SK-N-SH (cell line): Measurements from ENCODE around the gene PRX. TPM values are rescaled to one million over a fixed set of nuclear protein-coding genes. Genes with fewer than 3 reads are reported as not detected.

ENCODE experiments used
- CTCF ChIA-PET: fragments of 300-600, 350-600 bp; formaldehyde crosslinking; extraction: SDS; loops from one replicate; lab custom pipeline; 2021; lab: Yijun Ruan, JAX
- POLR2A ChIA-PET: fragments of 350-600 bp; sonication (Branson Sonifier 250); formaldehyde crosslinking; extraction: SDS; loops from one replicate; lab custom pipeline; 2020; ENCODE audit warnings: antibody characterized with exemption, inconsistent platforms; lab: Yijun Ruan, JAX
- DNase-seq: peaks from one replicate; pipeline ENCODE4 v3.0.0; 2012
- H2AFZ ChIP-seq: fragments of 200-600 bp; sonication (generic); 2 replicates; pipeline ENCODE4 v1.8.1; 2016; ENCODE audit warnings: antibody characterized with exemption, mild to moderate bottlenecking, low read depth
- H3F3A ChIP-seq: fragments of 200-600 bp; sonication (generic); replicated peaks from 2 replicates; pipeline ENCODE3; 2016; ENCODE audit warnings: antibody characterized with exemption, mild to moderate bottlenecking; ENCODE audit not compliant: insufficient read depth
- H3K27ac ChIP-seq, 2 experiments: fragments of 200-500 bp in 1 of 2; fragments of 200-600 bp in 1 of 2; sonication (Bioruptor generic) in 1 of 2; sonication (generic), shearing (Covaris generic) in 1 of 2; 2 replicates each; pipeline versions ENCODE4 v1.5.1 to v1.6.1; 2014 to 2016; ENCODE audit warnings: low read depth in 2 of 2, inconsistent platforms in 1 of 2, low read length in 1 of 2, mild to moderate bottlenecking in 1 of 2, mixed read lengths in 1 of 2
- H3K27me3 ChIP-seq: fragments of 200-600 bp; sonication (generic), shearing (Covaris generic); 2 replicates; pipeline ENCODE4 v1.6.1; 2016; ENCODE audit warnings: mixed run types; ENCODE audit not compliant: insufficient read depth
- H3K36me3 ChIP-seq, 2 experiments: fragments of 200-500 bp in 1 of 2; fragments of 200-600 bp in 1 of 2; sonication (Bioruptor generic) in 1 of 2; sonication (generic) in 1 of 2; replicated peaks in 1 of 2; 2 replicates each; pipeline versions ENCODE3 to v1.5.1; 2014 to 2016; ENCODE audit warnings: low read length in 1 of 2, mild to moderate bottlenecking in 1 of 2; ENCODE audit not compliant: insufficient read depth in 2 of 2, control insufficient read depth in 1 of 2
- H3K4me1 ChIP-seq, 2 experiments: fragments of 200-500 bp in 1 of 2; fragments of 200-600 bp in 1 of 2; sonication (Bioruptor generic) in 1 of 2; sonication (generic), shearing (Covaris generic) in 1 of 2; 2 replicates each; pipeline versions ENCODE4 v1.5.1 to v1.6.1; 2014 to 2016; ENCODE audit warnings: low read depth in 1 of 2, low read length in 1 of 2, mixed run types in 1 of 2; ENCODE audit not compliant: insufficient read depth in 2 of 2, control insufficient read depth in 1 of 2
- H3K4me2 ChIP-seq: fragments of 200-600 bp; sonication (generic), shearing (Covaris generic); 2 replicates; pipeline ENCODE4 v1.6.1; 2017; ENCODE audit warnings: mixed run types
- H3K4me3 ChIP-seq, 2 experiments: fragments of 200-500 bp in 1 of 2; fragments of 200-600 bp in 1 of 2; sonication (Bioruptor generic) in 1 of 2; sonication (generic), shearing (Covaris generic) in 1 of 2; 2 replicates each; pipeline versions ENCODE4 v1.5.1 to v1.8.1; 2014 to 2016; ENCODE audit warnings: low read depth in 2 of 2, inconsistent platforms in 1 of 2, low read length in 1 of 2, mild to moderate bottlenecking in 1 of 2, mixed read lengths in 1 of 2, moderate library complexity in 1 of 2
- H3K79me2 ChIP-seq: fragments of 200-600 bp; sonication (generic); 2 replicates; pipeline ENCODE4 v1.8.1; 2017; ENCODE audit warnings: mild to moderate bottlenecking; ENCODE audit not compliant: insufficient read depth
- H3K9ac ChIP-seq: fragments of 200-600 bp; sonication (generic); 2 replicates; pipeline ENCODE4 v1.6.1; 2017; ENCODE audit warnings: mixed run types
- H3K9me2 ChIP-seq: fragments of 200-600 bp; sonication (generic); 2 replicates; pipeline ENCODE4 v1.6.1; 2017; ENCODE audit warnings: mixed run types
- H3K9me3 ChIP-seq: fragments of 200-600 bp; sonication (generic); 2 replicates; pipeline ENCODE4 v1.6.1; 2017; ENCODE audit warnings: mixed run types, mild to moderate bottlenecking, moderate library complexity
- H4K20me1 ChIP-seq: fragments of 200-600 bp; sonication (generic); 2 replicates; pipeline ENCODE4 v1.6.1; 2017; ENCODE audit warnings: mild to moderate bottlenecking, mixed run types; ENCODE audit not compliant: insufficient read depth
- EP300 ChIP-seq, 2 experiments: IDR thresholded peaks; 2 replicates each; pipeline versions ENCODE4 v1.4.0 to v1.6.1; 2012; ENCODE audit warnings: borderline replicate concordance in 1 of 2, low read depth in 1 of 2, low read length in 1 of 2
- FOXJ3 ChIP-seq: sonication (generic); formaldehyde crosslinking; IDR thresholded peaks from 2 replicates; pipeline ENCODE4 v1.5.1; 2020; ENCODE audit warnings: mild to moderate bottlenecking, missing genetic modification reagents
- GATA2 ChIP-seq: sonication (generic); formaldehyde crosslinking; IDR thresholded peaks from 2 replicates; pipeline ENCODE4 v1.5.0; 2020; ENCODE audit warnings: mild to moderate bottlenecking, missing genetic modification reagents
- IRF3 ChIP-seq: fragments of 150-350 bp; IDR thresholded peaks from 2 replicates; pipeline ENCODE4 v1.6.1; 2016; ENCODE audit warnings: mild to moderate bottlenecking, low read depth, low read length
- JUND ChIP-seq: IDR thresholded peaks from 2 replicates; pipeline ENCODE4 v1.4.0; 2012
- MEF2A ChIP-seq: IDR thresholded peaks from 2 replicates; pipeline ENCODE4 v1.4.0; 2012; ENCODE audit warnings: low read depth, borderline replicate concordance
- USF2 ChIP-seq: fragments of 150-350 bp; IDR thresholded peaks from 2 replicates; pipeline ENCODE4 v1.6.1; 2017; ENCODE audit warnings: antibody characterized with exemption, low read length, low read depth, borderline replicate concordance
- YY1 ChIP-seq: IDR thresholded peaks from 2 replicates; pipeline ENCODE4 v1.4.0; 2012; ENCODE audit warnings: low read depth, mild to moderate bottlenecking
- WGBS: methylation state at CpG from one replicate; pipeline ENCODE4 v1.1.6; 2017; ENCODE audit warnings: low lambda C conversion rate; 5-methylcytosine and 5-hydroxymethylcytosine counted together
- polyA plus RNA-seq, 3 experiments: library from polyadenylated mRNA; depleted of rRNA; stranded (reverse); fragments of >200 nt; gene quantifications; 2 replicates each; pipeline ENCODE4 v1.2.3, GENCODE V29; 2012
- TF ChIP-seq, protein P1 (sequence below): IDR thresholded peaks from 2 replicates; pipeline ENCODE4 v1.4.0; 2012; ENCODE audit warnings: low read depth, borderline replicate concordance
- TF ChIP-seq, protein P2 (sequence below): fragments of 200-600 bp; sonication (generic); IDR thresholded peaks from 2 replicates; pipeline ENCODE4 v1.6.1; 2017; ENCODE audit warnings: antibody characterized with exemption, mild to moderate bottlenecking, moderate library complexity
- TF ChIP-seq, protein P3 (sequence below): IDR thresholded peaks from 2 replicates; pipeline ENCODE4 v1.6.1; 2012; ENCODE audit warnings: mild to moderate bottlenecking, low read depth, low read length, moderate library complexity
- TF ChIP-seq, protein P4 (sequence below): IDR thresholded peaks from 2 replicates; pipeline ENCODE4 v1.4.0; 2012; ENCODE audit warnings: low read depth

The PRX gene
- polyA plus RNA-seq, 1 of the 3 experiments (the other 2 are of a cell fraction): 2.2 TPM

DNA sequence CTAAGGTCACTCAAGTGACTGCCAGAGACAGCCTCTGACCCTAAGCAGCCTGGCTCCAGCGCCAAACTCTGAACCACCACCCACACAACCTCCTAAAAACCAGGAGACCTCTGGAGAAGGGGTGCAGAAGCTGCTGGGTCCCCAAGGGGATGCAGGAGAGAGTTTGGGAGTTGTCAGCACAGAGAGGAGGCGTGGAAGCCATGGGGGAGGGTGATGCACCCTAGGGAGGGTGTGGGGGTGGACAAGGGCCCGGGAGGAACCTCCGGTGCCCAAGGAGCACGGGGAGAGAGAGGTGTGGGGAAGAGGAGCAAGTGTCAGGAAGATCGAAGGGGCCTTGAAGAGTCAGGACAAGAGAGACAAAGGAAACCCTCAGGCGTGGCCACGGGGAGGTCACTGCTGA lies 21.1 kb downstream of the PRX start:
- no peak overlapping the region for H2AFZ ChIP-seq
- H3K79me2 ChIP-seq: no peaks in the 10 kb centered on the region
- no peaks in the 10 kb centered on the region for H3K4me1 ChIP-seq
- H3F3A ChIP-seq: no peaks in the 10 kb centered on the region
- POLR2A ChIA-PET: no interaction called here
- TF ChIP-seq GATA2 (CRISPR knock-in tag): no peak
- no peak for TF ChIP-seq JUND
- TF ChIP-seq, all 33 proteins: peak for 0
- Histone ChIP-seq H3K9me3 (no peaks in the 10 kb centered on the region), H4K20me1 (no peaks in the 10 kb centered on the region), H3K4me3 (no peak overlapping the region), H3K27me3 (no peaks in the 10 kb centered on the region), H3K4me2 (no peak overlapping the region), H3K36me3 (no peaks in the 10 kb centered on the region), H3K9me2 (no peaks in the 10 kb centered on the region), H3K27ac (no peak overlapping the region), H3K9ac (no peak overlapping the region)
- no peak for DNase-seq
- CTCF ChIA-PET: no interaction called here
- 70% methylated on average over 8 of the region's 8 CpGs for WGBS

- H3K27me3 ChIP-seq: no peaks in the 10 kb centered on the region
- no peak within 1 kb of the TSS for H3K27ac ChIP-seq
- no peak for DNase-seq
- ChIA-PET CTCF (no interaction called here), POLR2A (no interaction called here)
- H3K4me3 ChIP-seq: no peak within 1 kb of the TSS
- H3K9me2 ChIP-seq: no peaks in the 10 kb centered on the region
- no peaks in the 10 kb centered on the region for H4K20me1 ChIP-seq
- no peak within 1 kb of the TSS for H3K4me2 ChIP-seq
- TF ChIP-seq, protein P1, sequence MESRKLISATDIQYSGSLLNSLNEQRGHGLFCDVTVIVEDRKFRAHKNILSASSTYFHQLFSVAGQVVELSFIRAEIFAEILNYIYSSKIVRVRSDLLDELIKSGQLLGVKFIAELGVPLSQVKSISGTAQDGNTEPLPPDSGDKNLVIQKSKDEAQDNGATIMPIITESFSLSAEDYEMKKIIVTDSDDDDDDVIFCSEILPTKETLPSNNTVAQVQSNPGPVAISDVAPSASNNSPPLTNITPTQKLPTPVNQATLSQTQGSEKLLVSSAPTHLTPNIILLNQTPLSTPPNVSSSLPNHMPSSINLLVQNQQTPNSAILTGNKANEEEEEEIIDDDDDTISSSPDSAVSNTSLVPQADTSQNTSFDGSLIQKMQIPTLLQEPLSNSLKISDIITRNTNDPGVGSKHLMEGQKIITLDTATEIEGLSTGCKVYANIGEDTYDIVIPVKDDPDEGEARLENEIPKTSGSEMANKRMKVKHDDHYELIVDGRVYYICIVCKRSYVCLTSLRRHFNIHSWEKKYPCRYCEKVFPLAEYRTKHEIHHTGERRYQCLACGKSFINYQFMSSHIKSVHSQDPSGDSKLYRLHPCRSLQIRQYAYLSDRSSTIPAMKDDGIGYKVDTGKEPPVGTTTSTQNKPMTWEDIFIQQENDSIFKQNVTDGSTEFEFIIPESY: no peak
- TF ChIP-seq, protein P2, sequence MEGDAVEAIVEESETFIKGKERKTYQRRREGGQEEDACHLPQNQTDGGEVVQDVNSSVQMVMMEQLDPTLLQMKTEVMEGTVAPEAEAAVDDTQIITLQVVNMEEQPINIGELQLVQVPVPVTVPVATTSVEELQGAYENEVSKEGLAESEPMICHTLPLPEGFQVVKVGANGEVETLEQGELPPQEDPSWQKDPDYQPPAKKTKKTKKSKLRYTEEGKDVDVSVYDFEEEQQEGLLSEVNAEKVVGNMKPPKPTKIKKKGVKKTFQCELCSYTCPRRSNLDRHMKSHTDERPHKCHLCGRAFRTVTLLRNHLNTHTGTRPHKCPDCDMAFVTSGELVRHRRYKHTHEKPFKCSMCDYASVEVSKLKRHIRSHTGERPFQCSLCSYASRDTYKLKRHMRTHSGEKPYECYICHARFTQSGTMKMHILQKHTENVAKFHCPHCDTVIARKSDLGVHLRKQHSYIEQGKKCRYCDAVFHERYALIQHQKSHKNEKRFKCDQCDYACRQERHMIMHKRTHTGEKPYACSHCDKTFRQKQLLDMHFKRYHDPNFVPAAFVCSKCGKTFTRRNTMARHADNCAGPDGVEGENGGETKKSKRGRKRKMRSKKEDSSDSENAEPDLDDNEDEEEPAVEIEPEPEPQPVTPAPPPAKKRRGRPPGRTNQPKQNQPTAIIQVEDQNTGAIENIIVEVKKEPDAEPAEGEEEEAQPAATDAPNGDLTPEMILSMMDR: no peak
- no peak for TF ChIP-seq FOXJ3 (CRISPR knock-in tag)
- TF ChIP-seq, protein P3, sequence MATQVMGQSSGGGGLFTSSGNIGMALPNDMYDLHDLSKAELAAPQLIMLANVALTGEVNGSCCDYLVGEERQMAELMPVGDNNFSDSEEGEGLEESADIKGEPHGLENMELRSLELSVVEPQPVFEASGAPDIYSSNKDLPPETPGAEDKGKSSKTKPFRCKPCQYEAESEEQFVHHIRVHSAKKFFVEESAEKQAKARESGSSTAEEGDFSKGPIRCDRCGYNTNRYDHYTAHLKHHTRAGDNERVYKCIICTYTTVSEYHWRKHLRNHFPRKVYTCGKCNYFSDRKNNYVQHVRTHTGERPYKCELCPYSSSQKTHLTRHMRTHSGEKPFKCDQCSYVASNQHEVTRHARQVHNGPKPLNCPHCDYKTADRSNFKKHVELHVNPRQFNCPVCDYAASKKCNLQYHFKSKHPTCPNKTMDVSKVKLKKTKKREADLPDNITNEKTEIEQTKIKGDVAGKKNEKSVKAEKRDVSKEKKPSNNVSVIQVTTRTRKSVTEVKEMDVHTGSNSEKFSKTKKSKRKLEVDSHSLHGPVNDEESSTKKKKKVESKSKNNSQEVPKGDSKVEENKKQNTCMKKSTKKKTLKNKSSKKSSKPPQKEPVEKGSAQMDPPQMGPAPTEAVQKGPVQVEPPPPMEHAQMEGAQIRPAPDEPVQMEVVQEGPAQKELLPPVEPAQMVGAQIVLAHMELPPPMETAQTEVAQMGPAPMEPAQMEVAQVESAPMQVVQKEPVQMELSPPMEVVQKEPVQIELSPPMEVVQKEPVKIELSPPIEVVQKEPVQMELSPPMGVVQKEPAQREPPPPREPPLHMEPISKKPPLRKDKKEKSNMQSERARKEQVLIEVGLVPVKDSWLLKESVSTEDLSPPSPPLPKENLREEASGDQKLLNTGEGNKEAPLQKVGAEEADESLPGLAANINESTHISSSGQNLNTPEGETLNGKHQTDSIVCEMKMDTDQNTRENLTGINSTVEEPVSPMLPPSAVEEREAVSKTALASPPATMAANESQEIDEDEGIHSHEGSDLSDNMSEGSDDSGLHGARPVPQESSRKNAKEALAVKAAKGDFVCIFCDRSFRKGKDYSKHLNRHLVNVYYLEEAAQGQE: no peak
- TF ChIP-seq, protein P4, sequence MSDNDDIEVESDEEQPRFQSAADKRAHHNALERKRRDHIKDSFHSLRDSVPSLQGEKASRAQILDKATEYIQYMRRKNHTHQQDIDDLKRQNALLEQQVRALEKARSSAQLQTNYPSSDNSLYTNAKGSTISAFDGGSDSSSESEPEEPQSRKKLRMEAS: no peak
- TF ChIP-seq MEF2A: no peak
- no peak for TF ChIP-seq USF2
- TF ChIP-seq IRF3: no peak
- TF ChIP-seq EP300 (IDR thresholded peaks at IDR 0.05; ENCODE audit: borderline replicate concordance in 1 of 2, low read depth in 1 of 2, low read length in 1 of 2): no peak
- TF ChIP-seq YY1: no peak
- 78% methylated on average over 9 of the region's 10 CpGs for WGBS
- H3K9me3 ChIP-seq: no peaks in the 10 kb centered on the region
- H3K36me3 ChIP-seq: no peaks in the 10 kb centered on the region
- H3K4me1 ChIP-seq: no peaks in the 10 kb centered on the region
- H2AFZ ChIP-seq: no peak within 1 kb of the TSS
- H3K9ac ChIP-seq: no peak within 1 kb of the TSS
- no peaks in the 10 kb centered on the region for H3F3A ChIP-seq
- no peaks in the 10 kb centered on the region for H3K79me2 ChIP-seq
Observed at GRCh38 chr19:40390084-40390742, 23.0 kb downstream of the PRX start, which contains the start of gene HIPK4. Gene HIPK4 (minus strand): TSS chr19:40390181. CDS start chr19:40389902, 279 bp downstream.
